GM13976 (cell line): Measurements from ENCODE around the gene ALX3.

Experiments
- DNase-seq: peaks from one replicate; pipeline ENCODE4 v3.0.0; 2012; ENCODE audit warnings: low spot score
- in situ Hi-C: fragments of 300-500 bp; cut with MboI; formaldehyde crosslinking; loops from one replicate; pipeline ENCODE4 v1.12.0; 2022; ENCODE audit warnings: low sequenced_read_pairs, mixed read lengths, inconsistent platforms; ENCODE audit not compliant: unreplicated experiment
- TF ChIP-seq, protein P1 (sequence below): IDR thresholded peaks from 2 replicates; pipeline ENCODE4 v1.5.1; 2012; ENCODE audit warnings: borderline replicate concordance, mild to moderate bottlenecking; ENCODE audit not compliant: insufficient read depth; ENCODE audit errors: extremely low read depth, missing control alignments, control extremely low read depth

ALX3 gene

DNA sequence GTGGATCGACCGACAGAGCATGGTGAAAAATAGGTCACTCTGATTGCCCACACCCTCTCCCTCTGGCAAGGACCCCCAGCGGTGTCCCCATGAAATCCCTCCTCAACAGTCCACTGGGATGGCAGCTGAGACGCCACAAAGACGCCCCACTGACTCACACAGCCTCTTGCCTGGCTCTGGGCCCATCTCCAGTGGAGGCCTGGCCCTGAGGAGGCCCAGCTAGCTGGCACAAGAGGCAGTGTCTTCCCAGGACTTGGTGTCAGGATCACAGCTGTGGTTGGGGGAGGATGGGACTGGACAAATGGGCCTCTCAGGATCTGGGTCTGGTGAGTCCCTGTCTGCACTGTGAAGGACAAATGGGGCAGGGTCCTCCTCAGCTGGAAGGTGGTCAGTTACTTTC, 4.6 kb downstream of the ALX3 start:
- TF ChIP-seq, protein P1, sequence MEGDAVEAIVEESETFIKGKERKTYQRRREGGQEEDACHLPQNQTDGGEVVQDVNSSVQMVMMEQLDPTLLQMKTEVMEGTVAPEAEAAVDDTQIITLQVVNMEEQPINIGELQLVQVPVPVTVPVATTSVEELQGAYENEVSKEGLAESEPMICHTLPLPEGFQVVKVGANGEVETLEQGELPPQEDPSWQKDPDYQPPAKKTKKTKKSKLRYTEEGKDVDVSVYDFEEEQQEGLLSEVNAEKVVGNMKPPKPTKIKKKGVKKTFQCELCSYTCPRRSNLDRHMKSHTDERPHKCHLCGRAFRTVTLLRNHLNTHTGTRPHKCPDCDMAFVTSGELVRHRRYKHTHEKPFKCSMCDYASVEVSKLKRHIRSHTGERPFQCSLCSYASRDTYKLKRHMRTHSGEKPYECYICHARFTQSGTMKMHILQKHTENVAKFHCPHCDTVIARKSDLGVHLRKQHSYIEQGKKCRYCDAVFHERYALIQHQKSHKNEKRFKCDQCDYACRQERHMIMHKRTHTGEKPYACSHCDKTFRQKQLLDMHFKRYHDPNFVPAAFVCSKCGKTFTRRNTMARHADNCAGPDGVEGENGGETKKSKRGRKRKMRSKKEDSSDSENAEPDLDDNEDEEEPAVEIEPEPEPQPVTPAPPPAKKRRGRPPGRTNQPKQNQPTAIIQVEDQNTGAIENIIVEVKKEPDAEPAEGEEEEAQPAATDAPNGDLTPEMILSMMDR: no peak
- no peak for DNase-seq
- in situ Hi-C loops: no loop called here

GRCh38 chr1:110064576-110065337, 5.7 kb downstream of the ALX3 start:
- in situ Hi-C loops: no loop called here
- no peak for DNase-seq
- TF ChIP-seq, protein P1: no peak

- in situ Hi-C loops: no loop called here
- no peak for DNase-seq
- TF ChIP-seq, protein P1: no peak
Observed at GRCh38 chr1:110063781-110064180, 6.7 kb downstream of the ALX3 start.

DNA sequence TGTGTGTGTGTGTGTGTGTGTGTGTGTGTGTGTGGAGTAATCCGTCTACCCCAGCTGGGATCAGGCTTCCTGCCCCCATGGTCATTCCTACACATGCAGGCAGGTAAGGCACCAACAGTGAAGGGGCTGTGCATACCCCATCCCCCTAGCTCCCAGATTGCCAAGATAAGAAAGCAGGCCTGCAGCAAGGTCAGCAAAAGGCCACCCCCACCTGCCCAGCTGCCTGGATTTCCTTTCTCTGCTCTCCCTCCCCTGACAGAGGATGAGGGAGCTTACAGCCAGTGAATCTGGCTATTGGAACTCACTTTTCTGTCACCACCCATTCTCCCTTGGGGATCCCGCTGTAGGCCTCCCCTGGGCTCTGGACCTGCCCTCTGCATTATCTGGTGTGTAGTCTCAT, 7.9 kb downstream of the ALX3 start:
- DNase-seq: no peak
- in situ Hi-C loops: no loop called here
- TF ChIP-seq, protein P1: no peak

DNA sequence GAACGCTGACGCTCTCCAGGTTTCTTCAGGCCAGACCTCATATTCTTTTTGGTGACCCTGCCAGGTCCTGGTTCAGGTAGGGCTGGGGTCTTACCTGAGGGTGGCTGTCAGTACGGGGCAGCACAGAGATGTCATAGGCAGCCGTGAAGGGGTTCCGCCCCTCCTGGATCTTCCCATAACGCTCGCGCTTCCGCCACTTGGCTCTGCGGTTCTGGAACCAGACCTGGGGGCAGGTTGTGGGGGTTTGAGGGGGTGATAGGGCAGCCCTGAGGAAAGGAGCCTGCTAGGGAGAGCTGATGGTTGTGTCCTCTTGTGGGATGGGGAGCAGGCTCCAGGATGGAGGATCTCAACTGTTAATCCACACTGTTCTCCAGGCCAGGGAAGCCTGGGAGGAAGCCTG, 9.1 kb downstream of the ALX3 start:
- TF ChIP-seq, protein P1: no peak
- no peak for DNase-seq
- in situ Hi-C loops: no loop called here

GRCh38 chr1:110060662-110061060, 9.8 kb downstream of the ALX3 start:
- TF ChIP-seq, protein P1: no peak
- DNase-seq: no peak
- in situ Hi-C loops: no loop called here
